Psoas muscle (tissue), 8 donors: ENCODE results near the gene NR2C2AP. TPM values are rescaled to one million over a fixed set of nuclear protein-coding genes. Genes with fewer than 3 reads are reported as not detected.

Experiments
- ATAC-seq, 4 donors: fragments of 200-7000 bp; cut with Tn5 transposase; one replicate each; pipeline ENCODE4 v1.9.1; 2020; ENCODE audit warnings: moderate library complexity in 3 of 4, mild to moderate bottlenecking in 2 of 4
- DNase-seq, 2 donors: peaks; one replicate each; pipeline ENCODE4 v3.0.0-alpha.2; 2020
- H3K27ac ChIP-seq: fragments of 200-600 bp; one replicate; pipeline ENCODE4 v1.8.0; 2022
- H3K27me3 ChIP-seq, 3 donors: fragments of 200-600 bp in 1 of 3; one replicate each; pipeline versions ENCODE4 v1.6.1 to v1.8.0; 2013 to 2022; ENCODE audit warnings: low read length in 2 of 3, mild to moderate bottlenecking in 2 of 3, moderate library complexity in 1 of 3; ENCODE audit not compliant: insufficient read depth in 3 of 3
- H3K36me3 ChIP-seq, 2 donors: fragments of 200-600 bp in 1 of 2; one replicate each; pipeline versions ENCODE4 v1.6.1 to v1.8.0; 2013 to 2022; ENCODE audit warnings: low read depth in 1 of 2, mild to moderate bottlenecking in 1 of 2, moderate library complexity in 1 of 2; ENCODE audit not compliant: insufficient read depth in 1 of 2
- H3K4me1 ChIP-seq: fragments of 200-600 bp; one replicate; pipeline ENCODE4 v1.8.0; 2022
- H3K4me3 ChIP-seq: fragments of 200-600 bp; one replicate; pipeline ENCODE4 v1.8.0; 2022; ENCODE audit warnings: mild to moderate bottlenecking
- H3K9me3 ChIP-seq: fragments of 200-600 bp; one replicate; pipeline ENCODE4 v1.8.0; 2022
- WGBS, 3 donors: extraction: QIAGEN DNeasy Blood & Tissue Kit; methylation state at CpG; one replicate each; pipeline versions ENCODE4 v1.1.6 to v1.1.7; 2013; 5-methylcytosine and 5-hydroxymethylcytosine counted together
- intact Hi-C, 2 donors: fragments of 100-400 bp; cut with DNase I; formaldehyde crosslinking; loops; one replicate each; pipeline versions ENCODE4 v1.11.0 to v1.14.2; 2022
- polyA plus RNA-seq, 3 donors: library from polyadenylated mRNA; stranded (reverse); fragments of 200-250 nt; gene quantifications; one replicate each; pipeline ENCODE4 v1.2.3, GENCODE V29; 2013
- total RNA-seq, 4 donors: library from RNA; stranded (reverse); fragmentation: NEBNext Ultra II Directional in 2 of 4; extraction: Animal tissue kit (Norgen Biotek cat#: 25700) in 2 of 4; gene quantifications; one replicate each; pipeline versions ENCODE4 v1.2.1 to v1.2.4, GENCODE V29; 2021 to 2023
- TF ChIP-seq, protein P1 (sequence below): fragments of 200-600 bp; IDR thresholded peaks from one replicate; pipeline ENCODE4 v1.8.0; 2022; ENCODE audit warnings: antibody characterized with exemption
- donor health status: healthy with polysubstance abuse.
- donor health status: DM: no; HTN: no; CAD: no; lungs with moderate emphysema.
- donor health status: Bipolar disorder and iron deficiency.
- donor health status: healthy.
- donor health status: DM: yes; HTN: yes; CAD: no.
- donor health status: DM: no; HTN: no; CAD: no.
- donor health status: DM: no; HTN: no; CAD: no.
- donor health status: DM: yes; HTN: yes; CAD: no.

The NR2C2AP gene
- total and polyA plus RNA-seq, 7 donors, result 7.5 to 44.4 (median 15.8) TPM

DNA sequence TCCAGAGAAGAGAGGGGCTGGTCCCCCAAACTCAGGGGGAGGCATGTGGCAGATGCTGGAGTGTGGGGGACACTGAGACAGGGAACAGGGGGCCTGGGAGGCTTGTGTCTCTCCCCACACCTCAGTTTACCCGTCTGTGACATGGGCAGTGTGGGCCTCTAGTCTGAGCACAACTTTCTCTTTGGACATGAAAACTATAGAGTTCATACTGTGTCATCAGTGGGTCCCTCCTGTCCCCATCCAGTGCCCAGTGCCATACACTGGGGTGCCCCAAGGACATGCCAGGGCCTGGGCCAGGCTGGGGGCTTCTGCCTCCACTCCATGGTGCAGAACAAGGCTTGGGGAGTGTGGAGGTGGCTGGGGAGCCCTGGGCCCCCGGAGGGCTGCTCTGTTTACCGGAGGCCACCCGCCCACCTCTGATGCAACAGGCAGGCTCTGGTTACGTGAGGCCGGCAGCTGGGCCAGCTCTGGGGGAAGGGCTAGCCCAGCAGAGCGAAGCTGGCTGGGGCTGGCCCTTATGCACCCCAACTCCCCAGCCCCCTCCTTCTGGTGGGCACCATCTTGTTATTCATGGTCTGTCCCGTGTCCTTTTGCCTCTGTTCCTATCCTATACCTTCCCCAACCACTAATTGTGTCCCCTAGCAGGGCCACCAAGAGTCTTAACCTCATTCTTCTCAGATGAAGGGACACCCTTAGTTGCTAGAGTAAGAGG is 31.2 kb downstream of the NR2C2AP start:
- Histone ChIP-seq H3K27ac (peak overlapping the region; percentile 50), H3K4me1 (peaks cover 19% of the 10 kb centered on the region), H3K36me3 (peaks cover 0 to 5% of the 10 kb centered on the region in 2 donors), H3K9me3 (no peaks in the 10 kb centered on the region), H3K4me3 (peak overlapping the region; percentile 4), H3K27me3 (no peaks in the 10 kb centered on the region)
- WGBS, 3 donors, result 28 to 39% (median 37%) methylated on average over 6 to 8 of the region's 8 CpGs
- ATAC-seq, result peak; percentile 69 to 78 (median 74)
- intact Hi-C loops, result loop anchor here in 1 of 2 donors (10.0 kb wide), 1 partner anchor 117 kb away; no protein-coding TSS in a partner anchor
- peak; percentile 62 to 83 for DNase-seq
- TF ChIP-seq, protein P1, sequence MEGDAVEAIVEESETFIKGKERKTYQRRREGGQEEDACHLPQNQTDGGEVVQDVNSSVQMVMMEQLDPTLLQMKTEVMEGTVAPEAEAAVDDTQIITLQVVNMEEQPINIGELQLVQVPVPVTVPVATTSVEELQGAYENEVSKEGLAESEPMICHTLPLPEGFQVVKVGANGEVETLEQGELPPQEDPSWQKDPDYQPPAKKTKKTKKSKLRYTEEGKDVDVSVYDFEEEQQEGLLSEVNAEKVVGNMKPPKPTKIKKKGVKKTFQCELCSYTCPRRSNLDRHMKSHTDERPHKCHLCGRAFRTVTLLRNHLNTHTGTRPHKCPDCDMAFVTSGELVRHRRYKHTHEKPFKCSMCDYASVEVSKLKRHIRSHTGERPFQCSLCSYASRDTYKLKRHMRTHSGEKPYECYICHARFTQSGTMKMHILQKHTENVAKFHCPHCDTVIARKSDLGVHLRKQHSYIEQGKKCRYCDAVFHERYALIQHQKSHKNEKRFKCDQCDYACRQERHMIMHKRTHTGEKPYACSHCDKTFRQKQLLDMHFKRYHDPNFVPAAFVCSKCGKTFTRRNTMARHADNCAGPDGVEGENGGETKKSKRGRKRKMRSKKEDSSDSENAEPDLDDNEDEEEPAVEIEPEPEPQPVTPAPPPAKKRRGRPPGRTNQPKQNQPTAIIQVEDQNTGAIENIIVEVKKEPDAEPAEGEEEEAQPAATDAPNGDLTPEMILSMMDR, result no peak

DNA sequence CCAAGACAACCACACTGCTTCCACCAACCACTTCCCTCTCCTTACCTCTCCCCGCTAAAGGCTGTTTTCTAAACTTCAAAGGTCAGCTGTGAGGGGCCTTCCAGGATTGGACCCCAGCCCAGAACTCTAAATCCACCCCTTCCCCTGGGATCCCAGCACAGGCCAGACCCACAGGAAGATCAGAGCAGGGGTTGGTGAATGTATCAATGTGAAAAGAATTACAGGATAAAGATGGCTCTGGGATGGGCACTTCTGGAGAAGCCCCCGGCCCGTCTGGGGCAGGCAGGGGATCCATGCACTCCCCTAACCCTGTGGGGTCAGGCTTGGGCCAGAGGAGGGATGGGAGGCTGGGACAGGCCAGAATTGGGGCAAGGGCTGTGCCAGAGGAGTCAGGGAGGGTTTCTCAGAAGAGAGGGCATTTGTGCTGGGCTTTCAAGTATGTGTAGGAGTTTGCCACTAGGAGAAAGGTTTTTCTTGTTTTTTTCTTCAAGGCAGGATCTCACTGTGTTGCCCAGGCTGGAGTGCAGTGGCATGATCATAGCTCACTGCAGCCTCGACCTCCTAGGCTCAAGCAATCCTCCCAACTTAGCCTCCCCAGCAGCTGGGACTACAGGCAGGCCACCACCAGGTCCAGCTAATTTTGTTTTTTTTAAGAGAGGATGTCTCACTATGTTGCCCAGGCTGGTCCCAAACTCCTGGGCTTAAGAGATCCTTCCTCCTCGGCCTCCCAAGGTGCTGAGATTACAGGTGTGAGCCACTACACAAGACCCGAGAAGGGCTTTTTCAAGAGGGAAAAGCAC is 32.1 kb downstream of the NR2C2AP start:
- no peaks in the 10 kb centered on the region for H3K9me3 ChIP-seq
- TF ChIP-seq, protein P1, result no peak
- H3K27me3 ChIP-seq, result no peaks in the 10 kb centered on the region
- ATAC-seq (peak in 1 of 4 donors; percentile 5), DNase-seq (no peak)
- intact Hi-C loops, result loop anchor here in 1 of 2 donors (10.0 kb wide), 1 partner anchor 116 kb away; no protein-coding TSS in a partner anchor
- no peaks in the 10 kb centered on the region for H3K36me3 ChIP-seq
- H3K4me3 ChIP-seq, result no peak overlapping the region
- 68 to 74% (median 69%) methylated on average over 6 of the region's 6 CpGs for WGBS, 3 donors
- H3K4me1 ChIP-seq, result peaks cover 19% of the 10 kb centered on the region
- H3K27ac ChIP-seq, result no peak overlapping the region

DNA sequence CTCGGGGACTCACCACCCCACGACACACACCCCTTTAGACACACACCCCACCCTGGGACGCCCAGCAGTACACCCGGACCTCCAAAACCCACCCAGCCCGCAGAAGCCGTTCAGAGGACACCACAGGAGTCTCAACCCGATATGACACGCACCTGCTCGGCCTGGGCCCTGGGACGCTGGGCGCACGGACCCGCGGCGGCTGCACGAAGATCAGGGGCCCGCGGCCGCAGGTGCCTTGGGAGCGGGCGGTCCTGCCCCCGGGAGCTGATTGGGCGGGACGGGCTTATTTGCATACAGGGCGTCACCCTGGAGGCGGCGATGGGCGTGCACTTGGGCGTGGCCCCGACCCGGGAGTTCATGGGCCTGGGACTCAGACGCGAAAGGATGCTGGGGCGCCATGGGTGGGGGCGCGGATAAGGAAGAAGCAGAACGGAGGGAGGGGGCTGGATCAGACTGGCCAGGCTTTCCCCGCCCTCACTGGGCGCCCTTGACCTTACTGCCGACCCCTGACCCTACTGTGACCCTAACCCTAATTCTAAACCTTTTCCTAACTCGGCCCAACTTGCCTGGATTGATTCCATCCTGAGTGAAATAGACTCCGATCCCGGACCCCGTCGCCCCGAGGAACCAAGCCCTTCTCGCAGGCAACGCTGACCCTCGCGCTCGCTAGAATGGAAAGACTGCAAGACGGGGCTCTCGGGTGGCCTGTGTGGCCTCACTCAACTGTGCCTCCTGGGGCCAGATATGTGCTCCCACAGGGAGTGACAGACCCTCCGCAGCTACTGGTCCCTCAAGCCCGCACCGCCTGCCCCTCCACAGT is 33.0 kb downstream of the NR2C2AP start, which contains the start of gene MEF2B:
Gene MEF2B (minus strand): TSS at position 211 of the 820 bp plus-strand sequence. CDS start 19,528 bp downstream, outside the sequence.
- no peaks in the 10 kb centered on the region for H3K36me3 ChIP-seq
- WGBS, 3 donors, result 10 to 12% (median 10%) methylated on average over 54 to 56 of the region's 56 CpGs
- DNase-seq (peak; percentile 82 to 89), ATAC-seq (peak; percentile 89 to 93 (median 90))
- no peaks in the 10 kb centered on the region for H3K9me3 ChIP-seq
- H3K27ac ChIP-seq, result no peak within 1 kb of the TSS
- intact Hi-C loops, result loop anchor here in 1 of 2 donors (10.0 kb wide), 1 partner anchor 115 kb away; no protein-coding TSS in a partner anchor
- peak within 1 kb of the TSS; percentile 60 for H3K4me3 ChIP-seq
- H3K27me3 ChIP-seq, result no peaks in the 10 kb centered on the region
- H3K4me1 ChIP-seq, result peaks cover 19% of the 10 kb centered on the region
- TF ChIP-seq, protein P1, result no peak

DNA sequence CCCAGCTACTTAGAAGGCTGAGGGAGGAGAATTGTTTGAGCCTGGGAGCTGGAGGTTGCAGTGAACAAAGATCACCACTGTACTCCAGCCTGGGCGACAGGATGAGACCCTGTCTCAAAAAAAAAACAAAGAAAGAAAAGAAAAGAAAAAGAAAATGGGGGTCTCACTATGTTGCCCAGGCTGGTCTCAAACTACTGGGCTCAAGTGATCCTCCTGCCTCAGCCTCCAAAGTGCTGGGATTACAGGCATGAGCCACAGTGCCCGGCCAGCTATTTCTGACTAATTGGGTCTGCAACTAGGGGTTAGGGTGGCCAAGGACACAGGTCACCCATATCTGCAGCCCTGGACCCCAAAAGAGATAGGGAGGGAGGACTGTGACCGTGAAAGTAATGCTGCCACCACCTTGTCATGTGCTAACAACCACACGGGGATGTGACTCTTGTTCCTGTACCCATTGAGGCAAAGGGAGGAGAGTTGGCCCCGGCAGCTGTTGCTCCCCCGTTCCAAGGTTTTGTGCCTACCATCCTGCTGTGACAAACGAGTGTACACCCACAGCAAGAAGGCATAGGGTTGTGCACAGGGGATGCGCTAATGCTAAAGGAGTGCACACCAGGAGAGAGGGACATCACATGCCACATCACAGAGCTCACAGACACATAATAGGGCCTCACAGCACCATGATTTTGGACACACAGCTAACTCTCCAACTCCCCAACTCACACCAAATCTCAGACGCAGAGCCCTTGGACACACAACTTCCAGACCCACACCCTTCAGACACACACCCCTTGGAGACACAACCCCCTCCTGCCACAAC is 33.8 kb downstream of the NR2C2AP start:
- H3K9me3 ChIP-seq, result no peaks in the 10 kb centered on the region
- no peak overlapping the region for H3K27ac ChIP-seq
- H3K36me3 ChIP-seq, result no peaks in the 10 kb centered on the region
- WGBS, 3 donors, result 70 to 74% (median 74%) methylated on average over 9 of the region's 9 CpGs
- TF ChIP-seq, protein P1, result no peak
- intact Hi-C loops, result loop anchor here in 1 of 2 donors (10.0 kb wide), 1 partner anchor 115 kb away; no protein-coding TSS in a partner anchor
- ATAC-seq (peak in 1 of 4 donors; percentile 4), DNase-seq (no peak)
- H3K27me3 ChIP-seq, result no peaks in the 10 kb centered on the region
- peaks cover 19% of the 10 kb centered on the region for H3K4me1 ChIP-seq
- H3K4me3 ChIP-seq, result peak overlapping the region; percentile 60
